Mesenchymal stem cell (in vitro differentiated cells and primary cell): ENCODE data around the gene PIP.

Experiments
- DNase-seq: peaks from one replicate; pipeline ENCODE4 v3.0.0-alpha.2; 2013
- H2AFZ ChIP-seq: one replicate; pipeline ENCODE4 v1.6.1; 2013; ENCODE audit warnings: low read depth, mild to moderate bottlenecking, control low read depth, inconsistent platforms, low read length, moderate library complexity
- H2AK5ac ChIP-seq: 2 replicates; pipeline ENCODE4 v1.6.1; 2013; ENCODE audit warnings: low read length, moderate library complexity, mild to moderate bottlenecking, inconsistent platforms; ENCODE audit not compliant: severe bottlenecking
- H2BK120ac ChIP-seq: one replicate; pipeline ENCODE4 v1.6.1; 2013; ENCODE audit warnings: low read depth, mild to moderate bottlenecking, inconsistent platforms, low read length, moderate library complexity
- H2BK12ac ChIP-seq, 2 experiments: one replicate each; pipeline ENCODE4 v1.6.1; 2013; ENCODE audit warnings: inconsistent platforms in 2 of 2, low read length in 2 of 2, mild to moderate bottlenecking in 2 of 2, moderate library complexity in 2 of 2, control low read depth in 1 of 2
- H2BK15ac ChIP-seq: one replicate; pipeline ENCODE4 v1.6.1; 2013; ENCODE audit warnings: mild to moderate bottlenecking, low read depth, inconsistent platforms; ENCODE audit not compliant: poor library complexity, severe bottlenecking
- H2BK5ac ChIP-seq: 2 replicates; pipeline ENCODE4 v1.6.1; 2013; ENCODE audit warnings: low read depth, mild to moderate bottlenecking, low read length, control low read depth, inconsistent platforms; ENCODE audit not compliant: poor library complexity, severe bottlenecking
- H3K14ac ChIP-seq, 2 experiments: one replicate each; pipeline ENCODE4 v1.6.1; 2013; ENCODE audit warnings: inconsistent platforms in 2 of 2, low read length in 2 of 2, control low read depth in 1 of 2, mild to moderate bottlenecking in 1 of 2, moderate library complexity in 1 of 2
- H3K18ac ChIP-seq, 2 experiments: one replicate each; pipeline ENCODE4 v1.6.1; 2013; ENCODE audit warnings: inconsistent platforms in 2 of 2, low read length in 2 of 2, control low read depth in 1 of 2, low read depth in 1 of 2, mild to moderate bottlenecking in 1 of 2
- H3K23ac ChIP-seq, 2 experiments: one replicate each; pipeline ENCODE4 v1.6.1; 2013; ENCODE audit warnings: inconsistent platforms in 2 of 2, low read length in 2 of 2, mild to moderate bottlenecking in 2 of 2, moderate library complexity in 2 of 2, control low read depth in 1 of 2
- H3K27ac ChIP-seq: 2 replicates; pipeline ENCODE4 v1.5.1; 2013; ENCODE audit warnings: mild to moderate bottlenecking, moderate library complexity, low read length, control low read depth, inconsistent platforms; ENCODE audit not compliant: poor library complexity, severe bottlenecking
- H3K27me3 ChIP-seq, 2 experiments: 2 replicates each; pipeline versions ENCODE4 v1.6.1 to v1.7.0; 2013; ENCODE audit warnings: low read length in 2 of 2, mild to moderate bottlenecking in 2 of 2, moderate library complexity in 2 of 2, control low read depth in 1 of 2, inconsistent platforms in 1 of 2; ENCODE audit not compliant: control insufficient read depth in 1 of 2, insufficient read depth in 1 of 2
- H3K36me3 ChIP-seq, 2 experiments: 2 replicates each; pipeline versions ENCODE4 v1.6.1 to v1.7.0; 2013; ENCODE audit warnings: low read length in 2 of 2, control low read depth in 1 of 2, inconsistent platforms in 1 of 2, low read depth in 1 of 2, mild to moderate bottlenecking in 1 of 2; ENCODE audit not compliant: insufficient read depth in 2 of 2, control insufficient read depth in 1 of 2
- H3K4ac ChIP-seq, 2 experiments: one replicate each; pipeline ENCODE4 v1.6.1; 2013; ENCODE audit warnings: inconsistent platforms in 2 of 2, low read length in 2 of 2, mild to moderate bottlenecking in 2 of 2, moderate library complexity in 2 of 2, control low read depth in 1 of 2, low read depth in 1 of 2
- H3K4me1 ChIP-seq: 2 replicates; pipeline ENCODE4 v1.6.1; 2013; ENCODE audit warnings: low read depth, low read length, control low read depth; ENCODE audit not compliant: control insufficient read depth, insufficient read depth
- H3K4me2 ChIP-seq: 2 replicates; pipeline ENCODE4 v1.6.1; 2013; ENCODE audit warnings: low read length, mild to moderate bottlenecking, inconsistent platforms; ENCODE audit not compliant: poor library complexity, severe bottlenecking
- H3K4me3 ChIP-seq, 2 experiments: 2 replicates each; pipeline versions ENCODE4 v1.5.1 to v1.7.0; 2013; ENCODE audit warnings: low read length in 2 of 2, mild to moderate bottlenecking in 2 of 2, control low read depth in 1 of 2, low read depth in 1 of 2; ENCODE audit not compliant: insufficient read depth in 1 of 2
- H3K79me1 ChIP-seq: replicated peaks from 2 replicates; pipeline ENCODE4 v1.6.1; 2013; ENCODE audit warnings: mild to moderate bottlenecking, control low read depth, low read length, inconsistent platforms; ENCODE audit not compliant: poor library complexity, severe bottlenecking
- H3K9ac ChIP-seq: 2 replicates; pipeline ENCODE4 v1.7.0; 2013; ENCODE audit warnings: mild to moderate bottlenecking, low read length, moderate library complexity
- H3K9me3 ChIP-seq: 2 replicates; pipeline ENCODE4 v1.7.0; 2013; ENCODE audit warnings: mild to moderate bottlenecking, low read length; ENCODE audit not compliant: control insufficient read depth
- H4K8ac ChIP-seq: one replicate; pipeline ENCODE4 v1.6.1; 2013; ENCODE audit warnings: inconsistent platforms, mild to moderate bottlenecking, low read length, moderate library complexity
- H4K91ac ChIP-seq: one replicate; pipeline ENCODE4 v1.6.1; 2013; ENCODE audit warnings: mild to moderate bottlenecking, low read length, inconsistent platforms
- WGBS: methylation state at CpG from one replicate; pipeline ENCODE4 v1.1.7; 2013; ENCODE audit warnings: mixed read lengths; 5-methylcytosine and 5-hydroxymethylcytosine counted together

The PIP gene

DNA sequence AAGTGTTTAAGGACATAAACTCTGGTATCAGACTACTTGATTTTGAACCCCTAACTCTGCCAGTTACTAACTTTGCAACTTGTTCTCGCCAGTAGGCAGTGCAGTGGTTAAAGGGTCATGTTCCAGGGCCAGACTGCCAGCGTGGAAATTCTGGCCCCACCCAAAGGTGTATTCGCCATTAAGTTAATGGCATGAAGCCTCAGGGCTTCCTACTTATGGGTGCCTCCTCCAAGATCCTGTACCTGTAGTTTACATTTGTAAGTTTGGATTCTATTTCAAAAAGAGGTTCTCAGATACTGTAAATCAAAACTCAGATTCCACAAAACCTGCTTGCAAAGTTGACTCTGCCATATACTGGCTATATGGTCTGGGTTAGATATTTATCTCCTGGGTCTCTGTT is 2.8 kb upstream of the PIP start:
- Histone ChIP-seq H4K8ac (no peak overlapping the region), H2AK5ac (no peak overlapping the region), H3K4me3 (no peak overlapping the region), H3K27me3 (no peaks in the 10 kb centered on the region), H3K79me1 (no peaks in the 10 kb centered on the region), H3K9ac (no peak overlapping the region), H3K36me3 (no peaks in the 10 kb centered on the region), H2BK120ac (no peak overlapping the region), H2BK5ac (no peak overlapping the region), H2BK15ac (no peak overlapping the region), H3K4ac (no peak overlapping the region), H3K23ac (no peak overlapping the region), H3K18ac (no peak overlapping the region), H2AFZ (no peak overlapping the region), H3K27ac (no peak overlapping the region), H3K4me1 (no peaks in the 10 kb centered on the region), H3K4me2 (no peak overlapping the region), H3K9me3 (no peaks in the 10 kb centered on the region), H4K91ac (no peak overlapping the region), H2BK12ac (no peak overlapping the region), H3K14ac (no peak overlapping the region)
- WGBS: 43% methylated on average over 2 of the region's 3 CpGs
- DNase-seq: no peak

DNA sequence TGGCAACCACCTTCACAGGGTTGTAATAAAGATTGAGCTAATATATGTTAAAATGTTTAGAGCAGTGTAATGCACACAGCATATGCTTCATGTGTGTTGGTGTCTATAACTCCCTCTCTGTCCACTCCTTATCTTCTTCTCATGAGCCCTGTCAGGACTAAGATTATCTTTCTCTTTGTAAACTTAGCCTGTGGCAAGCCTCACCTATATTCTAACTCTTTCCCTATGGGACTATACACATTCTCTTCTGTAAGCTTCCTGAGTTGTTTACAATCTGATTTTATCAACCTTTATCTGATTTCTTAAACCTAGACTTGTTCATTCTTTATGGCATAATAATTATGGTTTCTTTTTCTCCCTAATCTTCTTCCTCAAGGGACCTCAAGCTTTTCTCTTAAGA is 2.4 kb upstream of the PIP start:
- Histone ChIP-seq H4K8ac (no peak overlapping the region), H3K14ac (no peak overlapping the region), H3K4me2 (no peak overlapping the region), H3K18ac (no peak overlapping the region), H3K9me3 (no peaks in the 10 kb centered on the region), H3K79me1 (no peaks in the 10 kb centered on the region), H3K9ac (no peak overlapping the region), H2BK5ac (no peak overlapping the region), H2AFZ (no peak overlapping the region), H3K27me3 (no peaks in the 10 kb centered on the region), H4K91ac (no peak overlapping the region), H2BK12ac (no peak overlapping the region), H3K4me3 (no peak overlapping the region), H3K23ac (no peak overlapping the region), H3K27ac (no peak overlapping the region), H3K36me3 (no peaks in the 10 kb centered on the region), H3K4ac (no peak overlapping the region), H3K4me1 (no peaks in the 10 kb centered on the region), H2BK15ac (no peak overlapping the region), H2BK120ac (no peak overlapping the region), H2AK5ac (no peak overlapping the region)
- DNase-seq: no peak

DNA sequence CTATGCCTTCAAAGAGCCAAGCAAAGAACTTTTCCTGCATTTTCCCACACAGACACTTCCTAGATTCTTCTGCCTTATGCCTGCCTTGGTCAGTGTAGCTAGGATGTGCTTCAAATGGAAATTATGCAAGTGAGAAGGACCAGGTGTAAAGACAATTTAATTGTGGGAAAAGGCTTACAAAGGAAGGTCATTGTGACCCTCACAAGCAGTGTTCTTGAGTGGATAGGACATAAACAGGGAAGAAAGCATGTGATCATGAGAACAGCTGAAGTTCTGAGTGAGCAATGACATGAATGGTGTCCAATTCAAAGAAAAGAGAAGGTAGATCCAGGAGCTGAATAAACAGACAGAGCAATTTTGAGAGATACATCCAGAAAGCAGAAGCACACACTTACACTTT is 1.3 kb upstream of the PIP start:
- Histone ChIP-seq H4K91ac (no peak overlapping the region), H2BK15ac (no peak overlapping the region), H3K18ac (no peak overlapping the region), H3K4me3 (no peak overlapping the region), H2BK12ac (no peak overlapping the region), H3K36me3 (no peaks in the 10 kb centered on the region), H2BK5ac (no peak overlapping the region), H3K23ac (no peak overlapping the region), H3K79me1 (no peaks in the 10 kb centered on the region), H3K27me3 (peaks cover 0 to 2% of the 10 kb centered on the region in 2 experiments), H2AK5ac (no peak overlapping the region), H3K4ac (no peak overlapping the region), H3K4me1 (no peaks in the 10 kb centered on the region), H3K4me2 (no peak overlapping the region), H4K8ac (no peak overlapping the region), H2AFZ (no peak overlapping the region), H3K9ac (no peak overlapping the region), H3K14ac (no peak overlapping the region), H2BK120ac (no peak overlapping the region), H3K27ac (no peak overlapping the region), H3K9me3 (no peaks in the 10 kb centered on the region)
- no peak for DNase-seq

GRCh38 chr7:143147070-143147469 is 15.2 kb downstream of the PIP start:
- Histone ChIP-seq H3K9ac (no peak overlapping the region), H4K8ac (no peak overlapping the region), H3K14ac (no peak overlapping the region), H2BK5ac (no peak overlapping the region), H3K18ac (no peak overlapping the region), H4K91ac (no peak overlapping the region), H3K23ac (no peak overlapping the region), H3K4me1 (no peaks in the 10 kb centered on the region), H3K9me3 (no peaks in the 10 kb centered on the region), H3K27me3 (no peaks in the 10 kb centered on the region), H2BK120ac (no peak overlapping the region), H2BK15ac (no peak overlapping the region), H3K36me3 (no peaks in the 10 kb centered on the region), H3K4me3 (no peak overlapping the region), H3K4me2 (no peak overlapping the region), H3K4ac (no peak overlapping the region), H2AK5ac (no peak overlapping the region), H3K27ac (no peak overlapping the region), H2BK12ac (no peak overlapping the region), H2AFZ (no peak overlapping the region), H3K79me1 (no peaks in the 10 kb centered on the region)
- no peak for DNase-seq
